ENCODE measurements around the gene TSHZ2.

DNA sequence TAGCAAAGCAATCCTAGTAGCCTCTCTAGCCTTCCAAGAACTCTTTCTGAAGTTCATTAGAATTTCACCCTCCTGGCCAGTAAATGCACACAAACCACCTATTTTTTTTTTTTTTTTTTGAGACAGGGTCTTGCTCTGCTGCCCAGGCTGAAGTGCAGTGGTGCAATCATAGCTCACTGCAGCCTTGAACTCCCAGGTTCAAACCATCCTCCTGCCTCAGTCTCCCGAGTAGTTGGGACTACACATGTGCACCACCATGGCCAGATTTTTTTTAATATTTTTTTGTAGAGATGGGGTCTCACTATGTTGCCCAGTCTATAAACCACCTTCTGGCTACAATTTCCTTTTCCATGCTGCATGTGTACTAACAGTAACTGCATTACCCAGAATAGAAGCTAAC is 320.2 kb downstream of the TSHZ2 start:
- TF ChIP-seq CEBPB (IDR thresholded peaks at IDR 0.05; ENCODE audit: low read depth), result no peak
- TF ChIP-seq, protein P1, sequence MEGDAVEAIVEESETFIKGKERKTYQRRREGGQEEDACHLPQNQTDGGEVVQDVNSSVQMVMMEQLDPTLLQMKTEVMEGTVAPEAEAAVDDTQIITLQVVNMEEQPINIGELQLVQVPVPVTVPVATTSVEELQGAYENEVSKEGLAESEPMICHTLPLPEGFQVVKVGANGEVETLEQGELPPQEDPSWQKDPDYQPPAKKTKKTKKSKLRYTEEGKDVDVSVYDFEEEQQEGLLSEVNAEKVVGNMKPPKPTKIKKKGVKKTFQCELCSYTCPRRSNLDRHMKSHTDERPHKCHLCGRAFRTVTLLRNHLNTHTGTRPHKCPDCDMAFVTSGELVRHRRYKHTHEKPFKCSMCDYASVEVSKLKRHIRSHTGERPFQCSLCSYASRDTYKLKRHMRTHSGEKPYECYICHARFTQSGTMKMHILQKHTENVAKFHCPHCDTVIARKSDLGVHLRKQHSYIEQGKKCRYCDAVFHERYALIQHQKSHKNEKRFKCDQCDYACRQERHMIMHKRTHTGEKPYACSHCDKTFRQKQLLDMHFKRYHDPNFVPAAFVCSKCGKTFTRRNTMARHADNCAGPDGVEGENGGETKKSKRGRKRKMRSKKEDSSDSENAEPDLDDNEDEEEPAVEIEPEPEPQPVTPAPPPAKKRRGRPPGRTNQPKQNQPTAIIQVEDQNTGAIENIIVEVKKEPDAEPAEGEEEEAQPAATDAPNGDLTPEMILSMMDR (IDR thresholded peaks at IDR 0.05 in 2 of 3, conservative IDR thresholded peaks at IDR 0.05 in 1 of 3; ENCODE audit: borderline replicate concordance in 1 of 3, insufficient read depth in 1 of 3, low read depth in 2 of 3, low read length in 2 of 3), result no peak
- TF ChIP-seq, protein P2, sequence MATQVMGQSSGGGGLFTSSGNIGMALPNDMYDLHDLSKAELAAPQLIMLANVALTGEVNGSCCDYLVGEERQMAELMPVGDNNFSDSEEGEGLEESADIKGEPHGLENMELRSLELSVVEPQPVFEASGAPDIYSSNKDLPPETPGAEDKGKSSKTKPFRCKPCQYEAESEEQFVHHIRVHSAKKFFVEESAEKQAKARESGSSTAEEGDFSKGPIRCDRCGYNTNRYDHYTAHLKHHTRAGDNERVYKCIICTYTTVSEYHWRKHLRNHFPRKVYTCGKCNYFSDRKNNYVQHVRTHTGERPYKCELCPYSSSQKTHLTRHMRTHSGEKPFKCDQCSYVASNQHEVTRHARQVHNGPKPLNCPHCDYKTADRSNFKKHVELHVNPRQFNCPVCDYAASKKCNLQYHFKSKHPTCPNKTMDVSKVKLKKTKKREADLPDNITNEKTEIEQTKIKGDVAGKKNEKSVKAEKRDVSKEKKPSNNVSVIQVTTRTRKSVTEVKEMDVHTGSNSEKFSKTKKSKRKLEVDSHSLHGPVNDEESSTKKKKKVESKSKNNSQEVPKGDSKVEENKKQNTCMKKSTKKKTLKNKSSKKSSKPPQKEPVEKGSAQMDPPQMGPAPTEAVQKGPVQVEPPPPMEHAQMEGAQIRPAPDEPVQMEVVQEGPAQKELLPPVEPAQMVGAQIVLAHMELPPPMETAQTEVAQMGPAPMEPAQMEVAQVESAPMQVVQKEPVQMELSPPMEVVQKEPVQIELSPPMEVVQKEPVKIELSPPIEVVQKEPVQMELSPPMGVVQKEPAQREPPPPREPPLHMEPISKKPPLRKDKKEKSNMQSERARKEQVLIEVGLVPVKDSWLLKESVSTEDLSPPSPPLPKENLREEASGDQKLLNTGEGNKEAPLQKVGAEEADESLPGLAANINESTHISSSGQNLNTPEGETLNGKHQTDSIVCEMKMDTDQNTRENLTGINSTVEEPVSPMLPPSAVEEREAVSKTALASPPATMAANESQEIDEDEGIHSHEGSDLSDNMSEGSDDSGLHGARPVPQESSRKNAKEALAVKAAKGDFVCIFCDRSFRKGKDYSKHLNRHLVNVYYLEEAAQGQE (IDR thresholded peaks at IDR 0.05; ENCODE audit: low read depth), result no peak
- TF ChIP-seq, protein P3, sequence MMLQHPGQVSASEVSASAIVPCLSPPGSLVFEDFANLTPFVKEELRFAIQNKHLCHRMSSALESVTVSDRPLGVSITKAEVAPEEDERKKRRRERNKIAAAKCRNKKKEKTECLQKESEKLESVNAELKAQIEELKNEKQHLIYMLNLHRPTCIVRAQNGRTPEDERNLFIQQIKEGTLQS (IDR thresholded peaks at IDR 0.05), result no peak
- no peak for TF ChIP-seq RAD21 (IDR thresholded peaks at IDR 0.05; ENCODE audit: low read depth)
- TF ChIP-seq, protein P4, sequence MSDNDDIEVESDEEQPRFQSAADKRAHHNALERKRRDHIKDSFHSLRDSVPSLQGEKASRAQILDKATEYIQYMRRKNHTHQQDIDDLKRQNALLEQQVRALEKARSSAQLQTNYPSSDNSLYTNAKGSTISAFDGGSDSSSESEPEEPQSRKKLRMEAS (IDR thresholded peaks at IDR 0.05), result no peak
- no peak for TF ChIP-seq POLR2AphosphoS5 (IDR thresholded peaks at IDR 0.05; ENCODE audit: low read depth, low read length)
- TF ChIP-seq SIN3A (IDR thresholded peaks at IDR 0.05; ENCODE audit: low read depth), result no peak
- no peak for TF ChIP-seq ZFX (IDR thresholded peaks at IDR 0.05)
- TF ChIP-seq, protein P5, sequence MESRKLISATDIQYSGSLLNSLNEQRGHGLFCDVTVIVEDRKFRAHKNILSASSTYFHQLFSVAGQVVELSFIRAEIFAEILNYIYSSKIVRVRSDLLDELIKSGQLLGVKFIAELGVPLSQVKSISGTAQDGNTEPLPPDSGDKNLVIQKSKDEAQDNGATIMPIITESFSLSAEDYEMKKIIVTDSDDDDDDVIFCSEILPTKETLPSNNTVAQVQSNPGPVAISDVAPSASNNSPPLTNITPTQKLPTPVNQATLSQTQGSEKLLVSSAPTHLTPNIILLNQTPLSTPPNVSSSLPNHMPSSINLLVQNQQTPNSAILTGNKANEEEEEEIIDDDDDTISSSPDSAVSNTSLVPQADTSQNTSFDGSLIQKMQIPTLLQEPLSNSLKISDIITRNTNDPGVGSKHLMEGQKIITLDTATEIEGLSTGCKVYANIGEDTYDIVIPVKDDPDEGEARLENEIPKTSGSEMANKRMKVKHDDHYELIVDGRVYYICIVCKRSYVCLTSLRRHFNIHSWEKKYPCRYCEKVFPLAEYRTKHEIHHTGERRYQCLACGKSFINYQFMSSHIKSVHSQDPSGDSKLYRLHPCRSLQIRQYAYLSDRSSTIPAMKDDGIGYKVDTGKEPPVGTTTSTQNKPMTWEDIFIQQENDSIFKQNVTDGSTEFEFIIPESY (IDR thresholded peaks at IDR 0.05; ENCODE audit: extremely low read depth, insufficient replicate concordance, low read length), result no peak
- TF ChIP-seq ZNF274 (IDR thresholded peaks at IDR 0.05; ENCODE audit: low read depth, low read length), result no peak

Data from HCT116 (cell line).